HG02938 (cell line): Measurements from ENCODE around the gene EZH2.

ENCODE experiments used
- ATAC-seq: cut with Tn5 transposase; IDR thresholded peaks from one replicate; pipeline ENCODE4 v1.9.1; 2021; ENCODE audit warnings: mild to moderate bottlenecking, moderate library complexity; ENCODE audit not compliant: unreplicated experiment

Gene EZH2

DNA sequence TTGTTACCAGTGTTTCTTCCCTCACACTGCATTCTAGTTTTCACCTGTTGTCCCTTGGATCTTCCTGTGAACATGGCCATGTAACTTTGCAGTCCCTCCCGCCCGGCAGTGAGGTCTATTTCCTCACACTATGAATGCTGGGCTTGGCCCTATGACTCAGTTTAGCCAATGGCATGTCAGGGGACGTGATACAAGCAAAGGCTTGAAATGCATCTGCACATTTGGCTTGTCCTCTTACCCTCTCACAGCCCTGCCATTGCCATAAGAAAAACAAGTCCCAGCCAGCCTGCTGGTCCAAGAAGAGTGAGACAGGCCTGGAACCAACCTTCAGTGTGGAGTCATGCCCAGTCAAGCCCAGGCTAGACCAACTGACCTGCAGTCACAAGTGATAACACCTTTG, 17.1 kb upstream of the EZH2 start:
- no peak for ATAC-seq

DNA sequence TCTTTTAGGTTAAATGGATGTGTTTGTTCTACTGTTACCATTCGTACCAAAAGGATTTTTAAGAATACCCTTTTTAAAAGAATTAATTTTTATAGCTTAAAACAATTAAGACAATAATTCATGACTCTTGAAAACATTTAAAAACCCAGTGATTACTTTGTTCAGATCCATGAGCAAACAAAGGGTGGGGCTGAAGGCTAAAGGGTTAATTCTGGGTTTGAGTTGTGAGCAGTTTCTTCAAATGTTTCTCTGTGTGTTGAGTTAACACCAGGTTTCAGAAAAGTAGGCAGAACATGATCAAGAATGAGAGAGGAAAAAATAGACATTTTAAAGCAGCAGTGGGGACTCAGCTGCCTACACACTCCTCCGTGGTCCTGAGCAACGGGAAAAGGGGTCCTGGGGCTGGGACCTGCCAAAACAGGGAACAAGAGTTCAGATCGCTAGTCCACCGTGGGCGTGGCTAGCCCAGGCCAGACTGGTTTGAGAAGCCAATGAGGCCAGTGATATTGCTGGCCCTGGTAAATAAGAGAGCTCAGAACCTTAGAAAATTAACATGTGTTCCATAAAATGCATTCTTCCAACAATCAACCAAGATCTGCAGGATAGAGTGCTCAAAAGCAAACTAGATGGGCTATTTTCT, 14.9 kb upstream of the EZH2 start:
- ATAC-seq = no peak

DNA sequence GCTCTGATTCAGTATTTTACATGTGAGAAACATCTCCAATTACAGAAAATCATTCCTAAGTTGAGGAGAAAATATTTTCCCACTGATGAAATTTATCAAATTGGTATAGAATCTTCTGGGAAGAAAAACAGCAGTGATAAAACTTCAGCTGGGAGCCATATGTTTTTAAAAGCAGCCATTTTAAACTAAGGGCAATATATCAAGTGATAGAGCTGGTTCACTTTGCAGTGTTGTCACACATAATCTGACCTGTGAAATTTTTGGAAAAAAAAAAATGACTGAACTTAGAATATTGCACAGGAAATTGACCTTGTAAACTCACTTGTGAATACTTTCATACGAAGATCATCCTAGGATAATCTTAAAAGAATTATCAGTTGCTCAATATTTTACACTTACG, 10.5 kb upstream of the EZH2 start:
- ATAC-seq = no peak

DNA sequence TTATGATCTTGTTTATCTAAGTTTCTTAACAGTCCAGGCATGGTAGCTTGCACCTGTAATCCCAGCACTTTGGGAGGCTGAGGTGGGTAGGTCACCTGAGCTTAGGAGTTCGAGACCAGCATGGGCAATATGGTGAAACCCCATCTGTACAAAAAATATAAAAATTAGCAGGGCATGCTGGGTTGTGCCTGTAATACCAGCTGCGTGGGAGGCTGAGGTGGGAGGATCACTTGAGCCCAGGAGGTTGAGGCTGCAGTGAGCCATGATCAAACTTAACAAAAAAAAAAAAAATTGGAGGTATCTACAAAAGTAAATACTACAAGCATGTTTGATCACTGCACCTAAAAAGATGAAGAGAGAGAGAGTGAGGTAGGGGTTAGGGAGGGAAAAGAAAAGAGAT, 9.0 kb upstream of the EZH2 start:
- ATAC-seq = no peak

DNA sequence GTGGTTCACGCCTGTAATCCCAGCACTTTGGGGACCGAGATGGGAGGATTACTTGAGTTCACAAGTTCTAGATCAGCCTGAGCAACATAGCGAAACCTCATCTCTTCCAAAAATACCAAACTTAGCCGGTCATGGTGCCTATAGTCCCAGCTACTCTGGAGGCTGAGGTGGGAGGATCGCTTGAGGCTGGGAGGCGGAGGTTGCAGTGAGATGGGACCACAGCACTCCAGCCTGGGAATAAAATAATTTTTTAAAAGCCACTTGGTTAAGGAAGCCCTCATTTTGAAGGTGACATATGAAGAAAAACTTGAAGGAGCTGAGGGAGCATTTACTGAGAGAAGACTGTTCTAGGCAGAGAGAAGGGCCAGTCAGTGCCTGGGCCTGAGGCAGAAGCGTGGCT, 4.2 kb upstream of the EZH2 start:
- ATAC-seq = no peak

DNA sequence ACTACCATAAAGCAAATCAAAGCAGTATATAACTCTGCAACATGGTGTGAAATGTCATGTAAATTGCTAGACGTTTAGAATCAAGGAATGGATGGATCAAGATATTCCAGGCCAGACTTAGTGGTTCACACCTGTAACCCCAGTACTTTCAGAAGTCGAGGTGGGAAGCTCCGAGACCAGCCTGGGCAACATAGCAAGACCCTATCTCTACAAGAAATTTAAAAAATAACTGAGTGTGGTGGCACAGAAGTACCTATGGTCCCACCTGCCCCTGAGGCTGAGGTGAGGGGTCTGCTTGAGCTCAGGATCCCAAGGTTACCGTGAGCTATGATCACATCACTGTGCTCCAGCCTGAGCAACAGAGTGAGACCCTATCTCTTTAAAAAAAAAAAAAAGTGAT, 2.8 kb upstream of the EZH2 start:
- ATAC-seq = no peak

DNA sequence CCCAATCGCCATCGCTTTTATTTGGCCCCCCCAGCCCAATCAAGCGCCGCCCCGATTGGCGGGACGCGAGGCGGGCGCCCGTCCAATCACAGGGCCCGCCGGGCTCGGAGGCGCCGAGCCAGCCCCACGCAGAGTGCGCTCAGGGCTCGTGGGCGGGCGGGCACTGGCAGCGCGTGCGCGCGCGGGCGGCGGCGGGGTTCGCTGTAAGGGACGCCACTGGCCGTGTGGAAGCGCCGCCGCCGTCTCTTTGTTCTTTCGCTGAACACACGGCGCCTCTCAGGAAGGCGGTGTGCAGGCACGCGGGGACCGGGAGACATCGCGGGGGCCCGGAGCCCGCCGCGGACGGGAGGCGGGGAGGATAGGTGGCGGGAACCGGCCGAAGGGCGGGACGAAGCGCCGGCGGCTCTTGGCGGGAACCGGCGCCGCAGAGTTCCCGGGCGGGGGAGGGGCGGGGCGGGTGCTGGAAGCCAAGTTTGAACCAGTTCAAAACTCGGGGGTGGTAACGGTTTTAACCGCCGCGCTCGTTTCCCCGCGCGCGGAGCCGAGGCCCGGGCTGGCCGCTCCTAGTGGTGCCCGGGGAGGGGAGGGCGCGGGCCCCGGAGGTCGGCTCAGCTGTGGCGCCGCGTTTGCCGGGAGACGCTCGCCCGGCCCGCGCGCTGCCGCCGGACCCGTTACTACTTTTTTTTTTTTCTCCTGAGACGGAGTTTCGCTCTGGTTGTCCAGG, 370 bp upstream of the EZH2 start:
- ATAC-seq = peak; percentile 79

DNA sequence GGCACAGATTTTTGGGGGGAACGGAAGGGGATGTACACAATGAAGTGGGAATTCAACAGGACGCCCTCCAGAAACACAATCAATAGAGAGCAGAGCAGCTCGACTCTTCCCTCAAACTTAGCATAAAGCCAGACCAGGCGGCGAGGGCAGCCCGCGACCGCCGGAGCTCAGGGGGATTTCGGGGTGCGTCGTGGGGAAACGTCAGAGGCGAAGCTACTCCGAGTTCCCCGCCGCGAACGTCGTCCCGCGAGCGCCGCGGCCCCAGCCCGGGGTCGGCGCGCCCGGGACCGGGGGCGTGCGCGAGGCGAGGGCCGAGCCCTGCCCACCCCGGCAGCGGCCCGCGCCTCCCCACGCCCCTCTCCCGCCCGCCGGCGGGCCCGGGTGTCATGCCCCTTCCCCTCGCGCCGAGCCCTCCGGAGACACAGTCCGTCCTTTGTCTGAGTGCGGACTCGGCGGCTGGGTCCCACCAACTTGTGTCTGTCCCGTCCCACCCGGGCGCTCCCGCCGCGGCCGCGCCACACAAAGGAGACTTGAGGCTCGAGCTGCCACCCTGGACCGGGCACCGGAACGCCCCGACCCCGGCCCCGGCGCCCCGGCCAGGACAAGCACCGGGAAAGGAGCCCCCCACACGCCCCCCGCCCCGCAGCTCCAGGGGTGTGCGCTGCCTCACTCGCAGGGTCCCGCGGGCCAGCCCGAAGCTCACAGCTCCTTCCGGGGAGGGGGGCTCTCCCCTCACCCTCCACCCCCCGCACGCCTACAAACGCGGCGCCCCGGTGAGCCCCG, 634 bp downstream of the EZH2 start:
- ATAC-seq = peak; percentile 27

DNA sequence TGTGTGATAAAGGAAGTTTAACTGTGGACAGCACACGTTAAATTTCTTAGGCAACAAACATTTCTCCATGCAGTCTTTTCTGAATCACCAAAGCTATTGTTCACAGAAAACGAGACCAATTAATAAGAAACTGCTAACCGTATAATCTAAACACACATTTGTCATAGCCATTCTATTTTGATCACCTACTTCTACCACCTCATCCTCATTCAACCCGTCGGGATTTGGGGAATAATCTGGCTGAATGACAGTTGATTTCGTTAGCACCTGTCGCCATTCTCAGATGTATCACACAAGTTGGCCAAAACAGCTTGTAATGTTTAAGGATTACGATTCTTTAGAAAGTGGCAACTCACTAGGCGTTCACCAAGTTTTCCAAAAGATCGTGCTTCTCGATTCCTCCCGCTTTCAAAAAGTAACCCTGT, 1.2 kb downstream of the EZH2 start:
- ATAC-seq = no peak

DNA sequence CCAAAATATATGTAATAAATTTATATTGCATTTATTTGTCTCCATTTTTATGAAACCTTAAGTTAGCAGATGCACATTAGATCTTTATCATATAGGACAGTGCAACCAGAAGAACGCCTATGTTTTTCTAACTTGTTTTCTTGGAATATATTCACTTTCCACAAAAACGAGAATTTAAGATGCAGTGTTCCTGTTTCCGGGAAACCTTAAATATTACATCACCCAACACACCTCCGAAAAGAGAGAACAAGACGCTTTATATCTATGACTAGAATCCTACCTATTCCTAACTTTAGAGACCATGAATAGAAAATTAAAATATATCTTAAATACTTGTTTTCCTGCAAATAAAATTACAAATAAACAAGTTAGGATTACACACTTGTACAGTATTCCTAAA, 1.9 kb downstream of the EZH2 start:
- ATAC-seq = no peak

DNA sequence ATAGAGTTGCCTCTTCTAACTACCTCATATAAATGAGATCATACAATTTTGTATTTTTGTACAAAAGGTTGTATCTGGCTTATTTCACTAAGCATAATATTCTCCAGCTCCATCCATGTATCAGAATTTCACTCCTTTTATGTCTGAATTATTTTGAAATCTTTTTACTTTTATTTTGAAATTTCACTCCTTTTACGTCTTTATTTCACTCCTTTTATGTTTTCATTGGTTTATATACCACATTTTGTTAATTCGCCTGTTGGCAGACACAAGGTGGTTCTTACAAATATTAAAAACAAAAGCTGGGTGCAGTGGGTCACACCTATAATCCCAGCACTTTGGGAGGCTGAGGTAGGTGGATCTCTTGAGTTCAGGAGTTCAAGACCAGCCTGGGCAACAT, 5.8 kb downstream of the EZH2 start:
- ATAC-seq = no peak

DNA sequence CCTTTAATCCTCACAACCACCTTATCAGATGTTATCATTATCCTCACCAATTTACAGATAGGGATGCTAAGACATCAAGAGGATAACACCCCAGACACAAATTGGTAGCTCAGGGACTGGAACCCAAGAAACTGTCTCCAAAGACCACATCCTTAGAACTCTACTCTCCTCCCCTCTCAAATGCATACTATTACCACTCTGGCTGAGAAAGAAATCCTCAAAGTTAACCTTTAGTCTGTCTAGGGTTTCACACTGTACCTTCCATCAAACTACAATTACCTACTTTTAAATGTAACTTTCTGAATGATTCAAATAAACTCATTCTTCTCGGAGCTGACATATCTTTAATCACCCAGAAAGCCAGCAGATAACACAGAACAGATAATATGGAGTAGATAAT, 6.6 kb downstream of the EZH2 start:
- ATAC-seq = no peak

DNA sequence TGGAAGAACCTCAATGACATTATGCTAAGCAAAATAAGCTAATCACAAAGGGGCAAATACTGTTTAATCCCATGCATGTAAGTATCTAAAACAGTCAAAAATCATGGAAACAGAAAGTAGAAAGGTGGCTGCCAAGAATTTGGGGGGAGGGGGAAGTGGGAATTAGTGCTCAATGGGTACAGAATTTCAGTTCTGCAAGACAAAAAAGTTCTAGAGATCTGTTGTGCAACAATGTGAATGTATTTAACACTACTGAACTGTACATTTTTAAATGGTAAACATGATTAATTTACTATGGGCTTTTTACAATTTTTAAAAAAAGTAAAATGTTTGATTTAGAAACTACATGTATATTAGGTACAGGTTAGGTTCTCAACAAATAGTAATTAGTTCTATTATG, 11.9 kb downstream of the EZH2 start:
- ATAC-seq = no peak

DNA sequence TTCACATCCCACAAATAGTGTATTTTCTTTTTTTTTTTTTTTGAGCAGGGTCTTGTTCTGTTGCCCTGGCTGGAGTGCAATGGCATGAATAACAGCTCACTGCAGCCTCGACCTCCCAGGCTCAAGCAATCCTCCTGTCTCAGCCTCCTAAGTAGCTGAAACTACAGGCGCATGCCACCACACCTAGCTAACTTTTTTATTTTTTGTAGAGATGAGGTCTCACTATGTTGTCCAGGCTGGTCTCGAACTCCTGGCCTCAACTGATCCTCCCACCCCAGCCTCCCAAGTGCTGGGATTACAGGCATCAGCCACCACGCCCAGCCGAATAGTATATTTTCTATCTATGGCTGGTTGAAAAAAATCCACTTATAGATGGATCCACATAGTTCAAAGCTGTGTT, 12.5 kb downstream of the EZH2 start:
- ATAC-seq = no peak

DNA sequence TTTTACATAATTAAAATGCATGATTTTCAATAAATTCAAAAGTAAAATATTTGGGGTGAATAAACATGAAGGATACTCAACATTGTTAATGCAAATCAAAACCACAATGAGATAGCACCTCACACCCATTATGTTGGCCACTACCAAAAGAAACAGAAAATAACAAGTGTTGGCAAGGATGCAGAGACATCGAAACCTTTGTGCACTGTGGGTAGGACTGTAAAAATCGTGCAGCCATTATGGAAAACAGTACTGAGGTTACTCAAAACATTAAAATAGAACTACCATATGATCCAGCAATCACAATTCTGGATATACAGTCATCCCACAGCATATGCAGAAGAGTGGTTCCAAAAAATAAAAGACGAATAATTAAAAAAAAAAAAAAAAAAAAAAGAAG, 13.1 kb downstream of the EZH2 start:
- no peak for ATAC-seq

DNA sequence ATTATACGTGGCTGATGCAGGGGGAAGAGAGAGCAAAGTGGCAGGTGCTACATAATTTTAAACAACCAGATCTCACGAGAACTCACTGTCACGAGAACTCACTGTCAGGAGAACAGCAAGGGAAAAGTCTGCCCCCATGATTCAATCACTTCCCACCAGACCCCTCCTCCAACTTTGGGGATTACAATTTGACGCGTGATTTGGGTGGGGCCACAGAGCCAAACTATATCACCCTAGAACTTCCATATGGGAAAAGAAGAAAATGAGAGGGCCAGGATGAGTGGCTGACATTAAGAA, 15.8 kb downstream of the EZH2 start:
- ATAC-seq = no peak

DNA sequence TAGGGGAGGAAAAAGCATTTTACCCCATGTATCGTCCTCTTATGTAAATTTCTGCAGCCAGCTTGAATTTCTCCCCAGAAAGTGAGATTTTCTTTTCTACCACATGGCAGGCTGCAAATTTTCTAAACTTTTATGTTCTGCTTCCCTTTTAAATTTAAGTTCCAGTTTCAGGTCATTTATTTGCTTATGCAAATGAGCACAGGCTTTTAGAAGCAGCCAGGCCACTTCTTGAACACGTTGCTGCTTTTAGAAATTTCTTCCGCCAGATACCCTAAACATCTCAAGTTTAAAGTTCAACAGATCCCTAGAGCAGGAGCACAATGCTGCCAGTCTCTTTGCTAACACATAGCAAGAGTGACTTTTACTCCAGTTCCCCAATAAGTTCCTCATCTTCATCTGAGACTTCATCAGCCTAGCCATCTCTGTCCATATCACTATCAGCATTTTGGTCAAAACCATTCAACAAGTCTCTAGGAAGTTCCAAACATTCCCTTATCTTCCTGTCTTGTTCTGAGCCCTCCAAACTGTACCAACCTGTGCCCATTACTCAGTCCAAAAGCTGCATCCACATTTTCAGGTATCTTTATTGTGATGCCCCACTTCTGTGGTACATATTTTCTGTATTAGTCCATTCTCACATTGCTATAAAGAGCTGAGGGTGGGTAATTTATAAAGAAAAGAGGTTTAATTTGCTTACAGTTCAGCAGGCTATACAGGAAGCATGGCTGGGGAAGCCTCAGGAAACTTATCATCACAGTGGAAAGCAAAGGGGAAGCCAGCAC, 16.3 kb downstream of the EZH2 start:
- ATAC-seq = no peak

DNA sequence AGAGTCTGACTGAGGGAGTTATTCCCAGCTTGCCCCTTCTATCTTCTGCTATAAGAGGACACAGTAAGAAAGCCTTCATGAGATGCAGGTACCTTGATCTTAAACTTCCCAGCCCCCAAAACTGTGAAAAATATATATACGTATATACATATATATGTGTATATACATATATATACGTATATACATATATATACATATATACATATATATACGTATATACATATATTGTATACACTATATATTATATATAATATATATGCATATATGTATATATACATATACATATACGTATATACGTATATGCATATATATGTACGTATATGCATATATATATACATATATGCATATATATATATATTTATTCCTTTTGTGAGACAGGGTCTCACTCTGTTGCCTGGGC, 17.7 kb downstream of the EZH2 start:
- ATAC-seq = no peak

DNA sequence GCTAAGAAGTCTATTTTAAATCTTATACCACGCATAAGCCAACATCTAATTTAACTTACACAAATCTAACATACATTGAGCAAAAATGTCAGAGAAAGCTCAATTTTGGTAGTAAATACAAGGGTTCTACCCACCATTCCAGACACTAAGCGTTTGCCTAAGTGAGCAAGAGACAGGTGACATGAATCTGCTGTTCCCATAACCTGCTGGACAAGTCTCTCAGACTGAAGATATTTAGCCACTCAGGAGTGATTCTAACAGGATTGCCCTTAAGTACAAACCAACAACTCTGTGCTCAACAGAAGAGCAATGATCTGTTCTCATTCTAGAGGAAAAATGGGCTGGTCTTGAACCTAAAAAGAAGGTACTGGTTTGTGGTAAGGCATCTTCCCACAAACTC, 18.8 kb downstream of the EZH2 start:
- ATAC-seq = no peak

DNA sequence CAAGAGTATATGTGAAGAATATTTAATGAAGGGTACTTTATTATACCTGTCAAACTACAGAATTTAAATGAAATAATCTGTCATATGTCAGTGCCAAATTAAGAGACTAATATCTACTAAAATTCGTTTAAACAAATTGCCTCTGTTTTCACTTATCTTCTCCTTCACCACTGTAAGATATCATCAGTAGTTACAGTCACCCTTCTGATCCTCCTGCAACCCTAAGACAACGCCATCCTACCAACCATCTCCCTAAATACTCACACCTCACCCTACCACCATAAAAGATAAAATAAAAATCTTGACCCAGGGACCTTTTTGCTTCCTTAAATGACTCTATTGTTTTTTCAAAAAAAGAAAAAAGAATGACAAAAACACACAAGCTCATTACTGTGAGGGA, 20.8 kb downstream of the EZH2 start:
- no peak for ATAC-seq

DNA sequence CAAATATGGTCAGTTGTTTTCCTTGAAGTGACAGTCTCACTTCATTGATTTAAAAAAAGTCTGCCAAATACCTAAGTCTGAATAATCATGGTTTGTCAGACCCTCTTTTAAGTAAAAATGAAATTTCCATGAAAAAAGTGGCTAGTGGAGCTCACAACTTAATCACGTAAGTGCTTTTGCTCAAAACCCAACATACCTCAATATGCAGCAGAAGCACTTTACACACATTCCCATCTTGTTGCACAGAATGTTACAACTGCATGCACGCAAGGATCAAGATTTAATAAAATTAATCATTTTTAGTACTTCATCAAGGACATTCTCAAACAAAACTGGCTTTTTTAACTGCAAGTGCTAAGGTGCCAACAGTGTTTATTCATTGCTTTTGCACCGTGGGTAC, 21.6 kb downstream of the EZH2 start:
- ATAC-seq = no peak

DNA sequence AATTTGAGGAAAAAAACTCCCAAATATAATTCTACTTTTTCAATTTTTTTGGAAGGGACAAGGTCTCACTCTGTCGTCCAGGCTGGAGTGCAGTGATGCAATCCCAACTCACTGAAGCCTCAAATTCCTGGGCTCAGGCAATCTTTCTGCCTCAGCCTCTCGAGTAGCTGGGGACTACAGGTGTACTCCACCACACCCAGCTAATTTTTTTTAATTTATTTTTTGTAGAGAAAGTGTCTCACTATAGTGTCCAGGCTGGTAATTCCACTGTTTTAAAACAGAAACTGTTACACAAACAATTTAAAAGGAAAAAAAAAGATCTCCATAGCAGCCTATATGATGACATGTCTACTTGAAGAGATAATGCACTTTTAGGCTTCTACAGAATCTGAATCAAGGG, 25.6 kb downstream of the EZH2 start:
- no peak for ATAC-seq
